Prostate gland (tissue), 2 donors: ENCODE measurements around the gene SYNGR1.

Experiments used
- POLR2A ChIP-seq: fragments of 450-650 bp; IDR thresholded peaks from one replicate; pipeline ENCODE4 v1.6.1; 2016; ENCODE audit warnings: antibody characterized with exemption, mild to moderate bottlenecking
- TF ChIP-seq, protein P1 (sequence below), 4 experiments: fragments of 200-600 bp in 2 of 4; fragments of 450-650 bp in 2 of 4; sonication (generic) in 2 of 4; IDR thresholded peaks; 1 replicate in 3 of 4; 2 replicates in 1 of 4; pipeline ENCODE4 v1.5.1; 2016 to 2019; ENCODE audit warnings: antibody characterized with exemption in 4 of 4, mild to moderate bottlenecking in 2 of 4, moderate library complexity in 2 of 4

DNA sequence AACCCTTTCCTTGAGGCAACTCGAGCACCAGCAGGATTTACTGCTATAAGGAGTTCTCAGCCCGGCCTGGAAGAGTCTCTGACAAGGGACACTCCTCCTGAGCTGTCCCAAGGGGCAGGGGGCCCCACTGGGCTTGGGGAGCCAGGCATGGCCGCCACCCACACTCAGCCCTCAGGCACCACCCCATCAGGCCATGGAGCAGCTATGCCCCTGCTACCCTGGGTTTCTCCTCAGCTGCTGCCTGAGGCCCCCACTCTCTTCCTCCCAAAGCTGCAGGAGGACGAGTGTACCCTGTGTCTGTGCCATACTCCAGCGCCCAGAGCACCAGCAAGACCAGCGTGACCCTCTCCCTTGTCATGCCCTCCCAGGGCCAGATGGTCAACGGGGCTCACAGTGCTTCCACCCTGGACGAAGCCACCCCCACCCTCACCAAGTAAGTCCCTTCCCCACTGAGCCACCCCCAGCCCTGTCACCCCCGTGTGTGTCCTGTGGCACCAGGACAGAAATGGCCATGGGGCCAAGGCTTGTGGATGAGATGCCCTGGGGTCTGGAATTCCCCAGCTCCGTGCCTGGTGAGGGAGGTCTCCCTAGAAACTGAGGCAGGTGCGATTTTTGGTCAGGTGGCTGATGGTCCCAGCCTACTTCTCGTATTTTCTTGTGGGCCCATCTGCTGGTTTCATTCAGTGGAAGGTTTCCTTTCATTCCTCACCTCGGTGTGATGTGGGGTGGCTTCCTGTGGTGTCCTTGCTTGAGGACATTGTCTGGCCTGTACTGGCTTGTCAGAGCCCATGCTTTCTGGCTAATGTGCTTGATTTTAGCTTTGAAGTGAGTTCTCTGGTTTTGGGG lies 78.2 kb downstream of the SYNGR1 start:
- TF ChIP-seq POLR2A: no peak
- TF ChIP-seq, protein P1, sequence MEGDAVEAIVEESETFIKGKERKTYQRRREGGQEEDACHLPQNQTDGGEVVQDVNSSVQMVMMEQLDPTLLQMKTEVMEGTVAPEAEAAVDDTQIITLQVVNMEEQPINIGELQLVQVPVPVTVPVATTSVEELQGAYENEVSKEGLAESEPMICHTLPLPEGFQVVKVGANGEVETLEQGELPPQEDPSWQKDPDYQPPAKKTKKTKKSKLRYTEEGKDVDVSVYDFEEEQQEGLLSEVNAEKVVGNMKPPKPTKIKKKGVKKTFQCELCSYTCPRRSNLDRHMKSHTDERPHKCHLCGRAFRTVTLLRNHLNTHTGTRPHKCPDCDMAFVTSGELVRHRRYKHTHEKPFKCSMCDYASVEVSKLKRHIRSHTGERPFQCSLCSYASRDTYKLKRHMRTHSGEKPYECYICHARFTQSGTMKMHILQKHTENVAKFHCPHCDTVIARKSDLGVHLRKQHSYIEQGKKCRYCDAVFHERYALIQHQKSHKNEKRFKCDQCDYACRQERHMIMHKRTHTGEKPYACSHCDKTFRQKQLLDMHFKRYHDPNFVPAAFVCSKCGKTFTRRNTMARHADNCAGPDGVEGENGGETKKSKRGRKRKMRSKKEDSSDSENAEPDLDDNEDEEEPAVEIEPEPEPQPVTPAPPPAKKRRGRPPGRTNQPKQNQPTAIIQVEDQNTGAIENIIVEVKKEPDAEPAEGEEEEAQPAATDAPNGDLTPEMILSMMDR (IDR thresholded peaks at IDR 0.05): no peak
